ENCODE results near the gene TBC1D7.

TBC1D7 gene

DNA sequence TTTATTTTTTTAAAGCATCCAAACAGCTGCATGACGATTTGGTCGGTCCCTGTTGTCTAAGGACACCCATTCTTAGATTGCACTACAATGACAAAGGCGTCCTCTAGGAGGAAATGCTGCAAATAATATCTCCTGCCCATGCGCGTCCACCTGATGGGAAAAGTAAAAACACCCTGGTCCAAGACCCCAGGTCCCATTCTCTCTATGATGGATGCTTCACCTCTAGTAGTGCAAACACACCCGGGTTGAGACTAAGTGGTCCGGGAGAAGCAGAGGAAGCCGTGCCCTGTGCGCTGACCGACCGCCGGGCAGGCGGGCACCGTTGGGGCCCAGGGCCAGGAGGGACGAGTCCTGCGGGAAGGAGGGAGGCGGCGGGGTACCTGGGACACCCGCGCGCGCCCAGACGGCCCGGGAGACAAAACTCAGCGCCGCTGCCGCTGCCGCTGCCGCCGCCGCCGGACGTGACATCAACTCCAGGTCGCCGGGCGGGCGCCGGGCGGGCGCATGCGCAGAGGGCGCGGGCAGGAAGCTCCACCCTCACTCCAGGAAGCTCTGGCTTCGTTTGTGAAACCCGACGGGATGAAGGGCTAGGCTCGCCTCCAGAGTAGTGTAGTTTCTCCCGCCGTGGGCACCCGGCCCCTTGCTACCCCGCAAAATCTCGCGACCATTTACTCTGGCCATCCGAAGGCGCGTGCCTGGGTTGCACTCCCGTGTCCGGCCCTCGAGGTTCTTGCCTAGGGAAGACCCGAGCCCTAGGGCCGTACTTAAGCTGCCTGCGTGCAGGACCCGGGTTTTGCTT lies at the start of gene TBC1D7:
TSS of gene TBC1D7 (minus strand) at position 462 of the 799 bp plus-strand sequence. CDS start 1,639 bp downstream, outside the sequence.
- DNase-seq (ENCODE audit: insufficient read length, low spot score) = peak; percentile 92
- TF ChIP-seq POLR2A (IDR thresholded peaks at IDR 0.05; ENCODE audit: low read depth, low read length) = peak; percentile 78
- FAIRE-seq = no peak

DNA sequence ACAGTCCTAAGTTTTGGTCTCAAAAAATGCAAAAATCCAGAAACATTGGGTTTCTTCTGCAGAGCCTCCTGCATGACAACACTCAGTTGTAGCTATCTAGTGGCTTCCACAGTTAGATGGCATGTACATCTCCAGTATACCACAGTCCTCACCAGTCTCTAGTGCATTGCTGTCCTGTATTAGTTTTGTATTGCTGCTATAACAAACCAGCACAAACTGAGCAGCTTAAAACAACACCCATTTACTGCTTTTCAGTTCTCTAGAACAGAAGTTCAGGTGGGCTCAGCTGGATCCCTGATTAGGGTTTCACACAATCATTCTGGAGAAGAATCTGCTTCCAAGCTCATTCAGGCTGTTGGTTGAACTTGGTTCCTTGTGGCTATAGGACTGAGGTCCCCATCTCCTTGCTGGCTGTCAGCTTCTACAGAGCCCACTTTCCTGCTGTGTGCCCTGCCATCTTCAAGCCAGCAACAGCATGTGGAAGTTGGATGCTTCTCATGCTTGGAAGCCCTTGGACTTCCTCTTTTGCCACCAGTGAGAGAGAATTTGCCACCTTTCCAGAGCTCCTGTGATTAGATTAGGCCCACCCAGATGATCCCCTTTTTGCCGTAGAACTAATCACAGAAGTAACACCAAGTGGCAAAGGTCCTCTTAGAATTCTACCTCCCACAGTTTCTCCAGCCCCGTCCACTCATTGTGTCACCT lies 48.9 kb upstream of the TBC1D7 start:
- DNase-seq (ENCODE audit: insufficient read length, low spot score) (no peak), FAIRE-seq (no peak)
- no peak for TF ChIP-seq POLR2A (IDR thresholded peaks at IDR 0.05; ENCODE audit: low read depth, low read length)

DNA sequence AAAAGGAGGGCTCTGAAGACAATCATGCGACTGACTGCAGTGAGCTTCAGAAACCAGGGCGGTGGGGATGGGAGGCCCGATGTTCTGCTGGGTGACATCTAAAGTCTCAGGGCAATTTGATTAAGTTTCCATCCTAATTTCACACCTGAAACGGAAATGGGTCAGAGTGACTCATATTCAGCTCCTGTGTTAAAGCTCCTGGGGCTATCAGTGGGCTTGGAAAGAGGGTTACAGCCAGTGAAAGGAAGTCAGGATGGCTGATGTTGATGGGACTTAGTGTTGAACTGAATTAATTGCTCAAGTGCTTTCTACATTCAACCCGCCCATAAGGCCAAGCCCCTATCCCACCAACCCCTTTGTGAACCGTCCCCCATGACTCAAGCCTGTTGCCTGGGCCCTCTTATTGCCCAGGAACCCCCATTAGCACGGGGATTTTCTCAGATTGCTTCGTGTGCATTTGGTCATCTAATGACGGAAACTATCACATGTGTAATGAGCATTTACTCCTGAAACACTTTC lies 47.1 kb upstream of the TBC1D7 start:
- DNase-seq (ENCODE audit: insufficient read length, low spot score) (no peak), FAIRE-seq (no peak)
- no peak for TF ChIP-seq POLR2A (IDR thresholded peaks at IDR 0.05; ENCODE audit: low read depth, low read length)

DNA sequence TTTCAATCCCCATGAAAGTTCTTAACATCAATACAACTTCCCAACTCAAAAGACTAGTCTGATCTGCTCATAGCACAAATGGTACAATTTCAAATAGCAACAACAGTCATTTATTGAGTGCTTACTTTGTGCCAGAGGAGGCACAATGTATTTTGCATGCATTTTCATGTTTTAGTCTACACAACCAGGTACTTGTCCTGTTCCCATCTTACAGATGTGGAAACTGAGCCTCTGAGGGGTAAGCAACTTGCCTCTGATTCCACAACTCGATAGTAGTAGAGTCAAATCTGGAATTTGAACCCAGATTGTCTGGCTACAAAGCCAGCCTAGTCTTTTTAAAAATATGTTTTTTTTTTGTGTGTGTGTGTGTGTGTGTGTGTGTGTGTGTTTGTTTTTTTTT lies 45.6 kb upstream of the TBC1D7 start:
- no peak for FAIRE-seq
- DNase-seq (ENCODE audit: insufficient read length, low spot score) = no peak
- TF ChIP-seq POLR2A (IDR thresholded peaks at IDR 0.05; ENCODE audit: low read depth, low read length) = no peak

DNA sequence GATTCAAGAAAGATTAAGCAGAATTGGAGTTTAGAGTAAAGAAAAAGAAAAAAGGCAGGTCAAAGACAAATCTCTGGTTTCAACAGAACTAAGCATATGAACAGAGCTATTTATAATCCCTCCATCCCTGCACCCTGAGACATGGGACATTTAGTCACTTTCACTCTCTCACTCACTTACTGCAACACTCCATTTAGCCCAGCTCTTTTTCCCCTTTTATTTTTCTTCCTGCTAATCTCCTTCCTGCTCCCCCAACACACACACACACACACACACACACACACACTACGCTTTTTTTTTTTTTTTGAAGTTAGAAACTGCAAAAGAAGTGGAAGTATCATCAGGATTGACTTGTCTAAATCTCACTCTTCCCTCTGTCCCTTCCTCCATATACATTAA lies 45.1 kb upstream of the TBC1D7 start:
- FAIRE-seq (no peak), DNase-seq (ENCODE audit: insufficient read length, low spot score) (no peak)
- no peak for TF ChIP-seq POLR2A (IDR thresholded peaks at IDR 0.05; ENCODE audit: low read depth, low read length)

GRCh38 chr6:13372688-13373487 lies 44.6 kb upstream of the TBC1D7 start:
- FAIRE-seq = no peak
- no peak for DNase-seq (ENCODE audit: insufficient read length, low spot score)
- TF ChIP-seq POLR2A (IDR thresholded peaks at IDR 0.05; ENCODE audit: low read depth, low read length) = no peak

- FAIRE-seq (no peak), DNase-seq (ENCODE audit: insufficient read length, low spot score) (no peak)
- no peak for TF ChIP-seq POLR2A (IDR thresholded peaks at IDR 0.05; ENCODE audit: low read depth, low read length)
Observed at GRCh38 chr6:13372076-13372475, 43.7 kb upstream of the TBC1D7 start.

DNA sequence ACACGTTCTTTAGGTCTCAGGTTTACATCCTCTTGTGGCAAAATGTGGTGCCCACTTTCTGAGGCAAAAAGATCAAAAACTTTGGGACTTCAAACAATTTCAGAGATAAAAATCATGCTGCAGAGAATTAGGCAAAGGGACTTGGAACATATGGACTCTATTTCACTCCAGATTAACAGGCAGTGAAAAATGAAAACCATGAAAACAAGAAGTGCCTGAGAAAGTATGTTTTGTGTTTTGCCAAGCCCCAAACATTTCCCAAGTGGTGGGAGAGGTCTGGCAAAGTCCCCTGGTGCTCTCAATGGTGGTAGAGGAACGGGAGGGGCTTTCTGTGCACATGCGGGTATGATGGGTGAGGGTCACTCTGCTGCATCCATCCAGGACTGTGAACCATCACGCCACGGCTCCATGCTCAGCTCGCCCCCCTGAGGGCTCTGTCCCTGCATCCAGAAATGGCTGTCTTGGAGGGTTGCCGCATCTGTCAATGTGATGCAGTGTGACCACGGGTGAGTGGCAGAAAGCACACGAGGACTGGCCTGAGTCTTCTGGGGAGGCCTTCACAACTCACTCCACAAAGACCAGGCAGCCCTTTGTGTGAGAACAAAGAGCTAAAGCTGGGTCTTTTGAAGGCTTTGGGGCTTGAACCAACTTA lies 43.2 kb upstream of the TBC1D7 start:
- DNase-seq (ENCODE audit: insufficient read length, low spot score) (no peak), FAIRE-seq (no peak)
- no peak for TF ChIP-seq POLR2A (IDR thresholded peaks at IDR 0.05; ENCODE audit: low read depth, low read length)

DNA sequence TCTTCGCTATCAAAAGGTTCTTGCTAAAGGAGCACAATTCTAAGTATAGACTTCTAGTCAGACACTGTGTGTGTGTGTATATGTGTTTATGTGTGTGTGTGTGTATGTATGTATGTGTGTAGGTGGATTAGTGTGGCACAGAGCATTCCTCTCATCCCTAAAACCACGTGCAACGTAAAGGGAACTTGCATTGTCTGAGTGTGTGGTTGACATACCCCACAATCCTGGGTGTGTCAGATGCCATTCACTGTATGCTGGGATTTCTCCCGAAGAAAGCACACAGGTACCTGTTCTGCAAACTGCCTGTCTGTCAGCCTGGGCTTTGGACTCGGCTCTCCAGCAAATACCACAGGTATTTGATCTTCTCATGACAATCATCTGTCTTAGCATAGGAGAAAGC lies 42.3 kb upstream of the TBC1D7 start:
- FAIRE-seq (no peak), DNase-seq (ENCODE audit: insufficient read length, low spot score) (no peak)
- no peak for TF ChIP-seq POLR2A (IDR thresholded peaks at IDR 0.05; ENCODE audit: low read depth, low read length)

- TF ChIP-seq POLR2A (IDR thresholded peaks at IDR 0.05; ENCODE audit: low read depth, low read length) = no peak
- DNase-seq (ENCODE audit: insufficient read length, low spot score) (no peak), FAIRE-seq (no peak)
Observed at GRCh38 chr6:13369591-13369990, 41.3 kb upstream of the TBC1D7 start.

- no peak for DNase-seq (ENCODE audit: insufficient read length, low spot score)
- no peak for TF ChIP-seq POLR2A (IDR thresholded peaks at IDR 0.05; ENCODE audit: low read depth, low read length)
- no peak for FAIRE-seq
Observed at GRCh38 chr6:13368731-13369115, 40.4 kb upstream of the TBC1D7 start.

- TF ChIP-seq POLR2A (IDR thresholded peaks at IDR 0.05; ENCODE audit: low read depth, low read length) = no peak
- DNase-seq (ENCODE audit: insufficient read length, low spot score) (no peak), FAIRE-seq (no peak)
Observed at GRCh38 chr6:13368079-13368730, 39.9 kb upstream of the TBC1D7 start.

- no peak for FAIRE-seq
- no peak for TF ChIP-seq POLR2A (IDR thresholded peaks at IDR 0.05; ENCODE audit: low read depth, low read length)
- no peak for DNase-seq (ENCODE audit: insufficient read length, low spot score)
Observed at GRCh38 chr6:13367396-13367795, 39.1 kb upstream of the TBC1D7 start.

All from H54 (cell line).